ENCODE data around the gene TMTC2. TPM values are rescaled to one million over a fixed set of nuclear protein-coding genes. Genes with fewer than 3 reads are reported as not detected.

The TMTC2 gene
- total and polyA plus RNA-seq, 2 donors (not counting 1 experiment from before 2014, with no cell fraction given), result 2.4 to 3.2 TPM

GRCh38 chr12:82783435-82783834 is 96.7 kb downstream of the TMTC2 start:
- Histone ChIP-seq H3K4me1 (ENCODE audit: control insufficient read depth in 2 of 2, insufficient read depth in 2 of 2, low read length in 2 of 2) (no peaks in the 10 kb centered on the region), H3K27me3 (replicated peaks in 1 of 4; ENCODE audit: control extremely low read depth in 1 of 4, control insufficient read depth in 3 of 4, insufficient read depth in 4 of 4, low read length in 3 of 4) (no peaks in the 10 kb centered on the region), H3K79me2 (ENCODE audit: control insufficient read depth, insufficient read depth, low read length) (no peaks in the 10 kb centered on the region), H3K36me3 (replicated peaks in 1 of 2; ENCODE audit: control extremely low read depth in 1 of 2, control insufficient read depth in 1 of 2, extremely low read depth in 1 of 2, insufficient read depth in 2 of 2, low read length in 1 of 2) (no peaks in the 10 kb centered on the region), H4K20me1 (ENCODE audit: control insufficient read depth, insufficient read depth, low read length, poor library complexity, severe bottlenecking) (no peaks in the 10 kb centered on the region), H3K27ac (ENCODE audit: low read length in 2 of 2) (no peak overlapping the region), H3K4me3 (ENCODE audit: control extremely low read depth in 1 of 5, extremely low read depth in 1 of 5, insufficient read depth in 1 of 5, low read depth in 2 of 5, low read length in 4 of 5) (no peak overlapping the region), H3K4me2 (replicated peaks; ENCODE audit: low read depth, low read length, poor library complexity, severe bottlenecking) (no peak overlapping the region), H2AFZ (ENCODE audit: insufficient read depth, low read depth, low read length, poor library complexity, severe bottlenecking) (no peak overlapping the region), H3K9ac (ENCODE audit: low read length) (no peak overlapping the region), H3K9me3 (ENCODE audit: control extremely low read depth in 1 of 3, control insufficient read depth in 2 of 3, insufficient read depth in 1 of 3, low read length in 2 of 3) (no peaks in the 10 kb centered on the region)
- TF ChIP-seq, protein P1, sequence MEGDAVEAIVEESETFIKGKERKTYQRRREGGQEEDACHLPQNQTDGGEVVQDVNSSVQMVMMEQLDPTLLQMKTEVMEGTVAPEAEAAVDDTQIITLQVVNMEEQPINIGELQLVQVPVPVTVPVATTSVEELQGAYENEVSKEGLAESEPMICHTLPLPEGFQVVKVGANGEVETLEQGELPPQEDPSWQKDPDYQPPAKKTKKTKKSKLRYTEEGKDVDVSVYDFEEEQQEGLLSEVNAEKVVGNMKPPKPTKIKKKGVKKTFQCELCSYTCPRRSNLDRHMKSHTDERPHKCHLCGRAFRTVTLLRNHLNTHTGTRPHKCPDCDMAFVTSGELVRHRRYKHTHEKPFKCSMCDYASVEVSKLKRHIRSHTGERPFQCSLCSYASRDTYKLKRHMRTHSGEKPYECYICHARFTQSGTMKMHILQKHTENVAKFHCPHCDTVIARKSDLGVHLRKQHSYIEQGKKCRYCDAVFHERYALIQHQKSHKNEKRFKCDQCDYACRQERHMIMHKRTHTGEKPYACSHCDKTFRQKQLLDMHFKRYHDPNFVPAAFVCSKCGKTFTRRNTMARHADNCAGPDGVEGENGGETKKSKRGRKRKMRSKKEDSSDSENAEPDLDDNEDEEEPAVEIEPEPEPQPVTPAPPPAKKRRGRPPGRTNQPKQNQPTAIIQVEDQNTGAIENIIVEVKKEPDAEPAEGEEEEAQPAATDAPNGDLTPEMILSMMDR (IDR thresholded peaks at IDR 0.05), result no peak
- no peak for TF ChIP-seq EZH2 (IDR thresholded peaks at IDR 0.05; ENCODE audit: borderline replicate concordance, insufficient read depth, low read depth, low read length, poor library complexity, severe bottlenecking)
- no peak overlapping the region for H3K27ac Mint-ChIP-seq
- ATAC-seq (ENCODE audit: low read depth) (no peak), DNase-seq (no peak)
- H3K9me3 Mint-ChIP-seq (ENCODE audit: insufficient read depth), result no peaks in the 10 kb centered on the region
- intact Hi-C loops (cut with micrococcal nuclease), result no loop called here
- no peaks in the 10 kb centered on the region for H3K4me1 Mint-ChIP-seq
- no peak overlapping the region for H3K4me3 Mint-ChIP-seq
- ChIA-PET CTCF (no interaction called here), POLR2A (no interaction called here)
- H3K27me3 Mint-ChIP-seq, result no peaks in the 10 kb centered on the region
- no CpG with 5 or more reads among the region's 2 CpGs for WGBS (ENCODE audit: insufficient coverage)

- no CpG with 5 or more reads among the region's 1 CpG for WGBS (ENCODE audit: insufficient coverage)
- Mint-ChIP-seq H3K27ac (no peak overlapping the region), H3K27me3 (no peaks in the 10 kb centered on the region), H3K9me3 (ENCODE audit: insufficient read depth) (peaks cover 2% of the 10 kb centered on the region), H3K4me1 (no peaks in the 10 kb centered on the region), H3K4me3 (no peak overlapping the region)
- Histone ChIP-seq H3K79me2 (ENCODE audit: control insufficient read depth, insufficient read depth, low read length) (no peaks in the 10 kb centered on the region), H4K20me1 (ENCODE audit: control insufficient read depth, insufficient read depth, low read length, poor library complexity, severe bottlenecking) (no peaks in the 10 kb centered on the region), H2AFZ (ENCODE audit: insufficient read depth, low read depth, low read length, poor library complexity, severe bottlenecking) (no peak overlapping the region), H3K27me3 (replicated peaks in 1 of 4; ENCODE audit: control extremely low read depth in 1 of 4, control insufficient read depth in 3 of 4, insufficient read depth in 4 of 4, low read length in 3 of 4) (no peaks in the 10 kb centered on the region), H3K4me3 (ENCODE audit: control extremely low read depth in 1 of 5, extremely low read depth in 1 of 5, insufficient read depth in 1 of 5, low read depth in 2 of 5, low read length in 4 of 5) (no peak overlapping the region), H3K4me1 (ENCODE audit: control insufficient read depth in 2 of 2, insufficient read depth in 2 of 2, low read length in 2 of 2) (no peaks in the 10 kb centered on the region), H3K36me3 (replicated peaks in 1 of 2; ENCODE audit: control extremely low read depth in 1 of 2, control insufficient read depth in 1 of 2, extremely low read depth in 1 of 2, insufficient read depth in 2 of 2, low read length in 1 of 2) (no peaks in the 10 kb centered on the region), H3K27ac (ENCODE audit: low read length in 2 of 2) (no peak overlapping the region), H3K9me3 (ENCODE audit: control extremely low read depth in 1 of 3, control insufficient read depth in 2 of 3, insufficient read depth in 1 of 3, low read length in 2 of 3) (no peaks in the 10 kb centered on the region), H3K9ac (ENCODE audit: low read length) (no peak overlapping the region), H3K4me2 (replicated peaks; ENCODE audit: low read depth, low read length, poor library complexity, severe bottlenecking) (no peak overlapping the region)
- ChIA-PET CTCF (interaction anchor here (0.8 kb wide), 1 partner anchor 13 kb away, joined by 3 read pairs; no protein-coding TSS in a partner anchor), POLR2A (no interaction called here)
- no peak for DNase-seq
- intact Hi-C loops (cut with micrococcal nuclease), result no loop called here
- no peak for TF ChIP-seq EZH2 (IDR thresholded peaks at IDR 0.05; ENCODE audit: borderline replicate concordance, insufficient read depth, low read depth, low read length, poor library complexity, severe bottlenecking)
- TF ChIP-seq, protein P1 (IDR thresholded peaks at IDR 0.05), result no peak
- no peak for ATAC-seq (ENCODE audit: low read depth)
Measured at GRCh38 chr12:82787016-82787415, 100.3 kb downstream of the TMTC2 start.

All from B cell (primary cell).